ENCODE measurements around the gene LIPI. TPM values are rescaled to one million over a fixed set of nuclear protein-coding genes. Genes with fewer than 3 reads are reported as not detected.

The LIPI gene
- polyA plus RNA-seq, 1 of the 3 experiments (the other 2 are of a cell fraction) = not detected

- POLR2A ChIA-PET = no interaction called here
- CTCF ChIA-PET = interaction anchor here (0.6 to 2.4 kb wide), 9 partner anchors 10 to 1332 kb away, joined by 3 to 13 read pairs (median 5); no protein-coding TSS in a partner anchor
- DNase-seq = no peak
- H3K36me3 ChIP-seq (replicated peaks in 1 of 2; ENCODE audit: control insufficient read depth in 1 of 2, insufficient read depth in 2 of 2, low read length in 1 of 2) = no peaks in the 10 kb centered on the region
- no peaks in the 10 kb centered on the region for H3F3A ChIP-seq (replicated peaks; ENCODE audit: insufficient read depth)
- H3K4me2 ChIP-seq = no peak overlapping the region
- no peaks in the 10 kb centered on the region for H3K9me3 ChIP-seq
- no peak overlapping the region for H2AFZ ChIP-seq (ENCODE audit: low read depth)
- H3K9me2 ChIP-seq = no peaks in the 10 kb centered on the region
- peaks cover 15% of the 10 kb centered on the region; the same call in 1 of the 2 replicates for H3K27me3 ChIP-seq (ENCODE audit: insufficient read depth)
- no peak overlapping the region for H3K27ac ChIP-seq (ENCODE audit: low read depth in 2 of 2, low read length in 1 of 2)
- H3K4me3 ChIP-seq (ENCODE audit: low read depth in 2 of 2, low read length in 1 of 2) = no peak overlapping the region
- no peaks in the 10 kb centered on the region for H3K4me1 ChIP-seq (ENCODE audit: control insufficient read depth in 1 of 2, insufficient read depth in 2 of 2, low read depth in 1 of 2, low read length in 1 of 2)
- TF ChIP-seq ZBTB33 (IDR thresholded peaks at IDR 0.05; ENCODE audit: borderline replicate concordance, low read depth) (no peak), YY1 (IDR thresholded peaks at IDR 0.05; ENCODE audit: low read depth) (no peak), JUND (IDR thresholded peaks at IDR 0.05) (no peak), RCOR1 (IDR thresholded peaks at IDR 0.05; ENCODE audit: low read length) (no peak), IRF3 (IDR thresholded peaks at IDR 0.05; ENCODE audit: low read depth, low read length) (no peak), MAX (IDR thresholded peaks at IDR 0.05; ENCODE audit: low read depth) (no peak), TAF1 (IDR thresholded peaks at IDR 0.05; ENCODE audit: borderline replicate concordance, low read depth, low read length) (no peak), FOSL2 (IDR thresholded peaks at IDR 0.05; ENCODE audit: borderline replicate concordance, low read depth) (no peak), EP300 (IDR thresholded peaks at IDR 0.05; ENCODE audit: borderline replicate concordance in 1 of 2, low read depth in 1 of 2, low read length in 1 of 2) (no peak), NFIC (IDR thresholded peaks at IDR 0.05; ENCODE audit: borderline replicate concordance) (no peak), ELF1 (IDR thresholded peaks at IDR 0.05) (no peak), POLR2AphosphoS5 (IDR thresholded peaks at IDR 0.05; ENCODE audit: low read depth, low read length) (no peak), CTCF (IDR thresholded peaks at IDR 0.05) (no peak), RXRA (IDR thresholded peaks at IDR 0.05; ENCODE audit: borderline replicate concordance, low read depth) (no peak), CHD2 (IDR thresholded peaks at IDR 0.05; ENCODE audit: low read length, partially characterized antibody) (no peak), SIN3A (IDR thresholded peaks at IDR 0.05; ENCODE audit: borderline replicate concordance, low read depth, low read length) (no peak), TCF12 (IDR thresholded peaks at IDR 0.05) (no peak)
- TF ChIP-seq, protein P1, sequence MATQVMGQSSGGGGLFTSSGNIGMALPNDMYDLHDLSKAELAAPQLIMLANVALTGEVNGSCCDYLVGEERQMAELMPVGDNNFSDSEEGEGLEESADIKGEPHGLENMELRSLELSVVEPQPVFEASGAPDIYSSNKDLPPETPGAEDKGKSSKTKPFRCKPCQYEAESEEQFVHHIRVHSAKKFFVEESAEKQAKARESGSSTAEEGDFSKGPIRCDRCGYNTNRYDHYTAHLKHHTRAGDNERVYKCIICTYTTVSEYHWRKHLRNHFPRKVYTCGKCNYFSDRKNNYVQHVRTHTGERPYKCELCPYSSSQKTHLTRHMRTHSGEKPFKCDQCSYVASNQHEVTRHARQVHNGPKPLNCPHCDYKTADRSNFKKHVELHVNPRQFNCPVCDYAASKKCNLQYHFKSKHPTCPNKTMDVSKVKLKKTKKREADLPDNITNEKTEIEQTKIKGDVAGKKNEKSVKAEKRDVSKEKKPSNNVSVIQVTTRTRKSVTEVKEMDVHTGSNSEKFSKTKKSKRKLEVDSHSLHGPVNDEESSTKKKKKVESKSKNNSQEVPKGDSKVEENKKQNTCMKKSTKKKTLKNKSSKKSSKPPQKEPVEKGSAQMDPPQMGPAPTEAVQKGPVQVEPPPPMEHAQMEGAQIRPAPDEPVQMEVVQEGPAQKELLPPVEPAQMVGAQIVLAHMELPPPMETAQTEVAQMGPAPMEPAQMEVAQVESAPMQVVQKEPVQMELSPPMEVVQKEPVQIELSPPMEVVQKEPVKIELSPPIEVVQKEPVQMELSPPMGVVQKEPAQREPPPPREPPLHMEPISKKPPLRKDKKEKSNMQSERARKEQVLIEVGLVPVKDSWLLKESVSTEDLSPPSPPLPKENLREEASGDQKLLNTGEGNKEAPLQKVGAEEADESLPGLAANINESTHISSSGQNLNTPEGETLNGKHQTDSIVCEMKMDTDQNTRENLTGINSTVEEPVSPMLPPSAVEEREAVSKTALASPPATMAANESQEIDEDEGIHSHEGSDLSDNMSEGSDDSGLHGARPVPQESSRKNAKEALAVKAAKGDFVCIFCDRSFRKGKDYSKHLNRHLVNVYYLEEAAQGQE (IDR thresholded peaks at IDR 0.05; ENCODE audit: low read depth, low read length) = no peak
- TF ChIP-seq, protein P2, sequence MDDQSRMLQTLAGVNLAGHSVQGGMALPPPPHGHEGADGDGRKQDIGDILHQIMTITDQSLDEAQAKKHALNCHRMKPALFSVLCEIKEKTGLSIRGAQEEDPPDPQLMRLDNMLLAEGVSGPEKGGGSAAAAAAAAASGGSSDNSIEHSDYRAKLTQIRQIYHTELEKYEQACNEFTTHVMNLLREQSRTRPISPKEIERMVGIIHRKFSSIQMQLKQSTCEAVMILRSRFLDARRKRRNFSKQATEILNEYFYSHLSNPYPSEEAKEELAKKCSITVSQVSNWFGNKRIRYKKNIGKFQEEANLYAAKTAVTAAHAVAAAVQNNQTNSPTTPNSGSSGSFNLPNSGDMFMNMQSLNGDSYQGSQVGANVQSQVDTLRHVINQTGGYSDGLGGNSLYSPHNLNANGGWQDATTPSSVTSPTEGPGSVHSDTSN (IDR thresholded peaks at IDR 0.05) = no peak
- WGBS (ENCODE audit: low lambda C conversion rate) = 0% methylated on average over 1 of the region's 1 CpG
- no peaks in the 10 kb centered on the region for H3K79me2 ChIP-seq (ENCODE audit: insufficient read depth)
- no peak overlapping the region for H3K9ac ChIP-seq
- no peaks in the 10 kb centered on the region for H4K20me1 ChIP-seq (ENCODE audit: insufficient read depth)
Observed at GRCh38 chr21:14260174-14260764, 49.5 kb upstream of the LIPI start.

Measured in SK-N-SH (cell line).